GM12891 (cell line): ENCODE measurements around the gene FUNDC1.

Experiments
- DNase-seq: peaks from one replicate; pipeline ENCODE4 v3.0.0; 2011; ENCODE audit warnings: low spot score; ENCODE audit not compliant: insufficient read length
- FAIRE-seq: peaks from 2 replicates; lab custom pipeline; 2011; peaks lifted over from hg19 to GRCh38; lab: Jason Lieb, UNC
- PAX5 ChIP-seq: IDR thresholded peaks from 2 replicates; pipeline ENCODE4 v1.6.1; 2011; ENCODE audit warnings: low read length, moderate library complexity, mild to moderate bottlenecking; ENCODE audit not compliant: insufficient read depth, severe bottlenecking
- POLR2A ChIP-seq: IDR thresholded peaks from 2 replicates; pipeline ENCODE4 v1.6.1; 2011; ENCODE audit warnings: low read depth, low read length, control low read depth
- POLR2AphosphoS5 ChIP-seq: IDR thresholded peaks from 2 replicates; pipeline ENCODE4 v1.6.1; 2011; ENCODE audit warnings: low read depth, low read length, control low read depth
- POU2F2 ChIP-seq: IDR thresholded peaks from 2 replicates; pipeline ENCODE4 v1.6.1; 2011; ENCODE audit warnings: low read depth, mild to moderate bottlenecking, control low read depth, low read length, moderate library complexity
- SPI1 ChIP-seq: IDR thresholded peaks from 2 replicates; pipeline ENCODE4 v1.6.1; 2011; ENCODE audit warnings: low read depth, low read length, control low read depth
- TAF1 ChIP-seq: IDR thresholded peaks from 2 replicates; pipeline ENCODE4 v1.6.1; 2011; ENCODE audit warnings: low read depth, low read length, control low read depth

Gene FUNDC1

DNA sequence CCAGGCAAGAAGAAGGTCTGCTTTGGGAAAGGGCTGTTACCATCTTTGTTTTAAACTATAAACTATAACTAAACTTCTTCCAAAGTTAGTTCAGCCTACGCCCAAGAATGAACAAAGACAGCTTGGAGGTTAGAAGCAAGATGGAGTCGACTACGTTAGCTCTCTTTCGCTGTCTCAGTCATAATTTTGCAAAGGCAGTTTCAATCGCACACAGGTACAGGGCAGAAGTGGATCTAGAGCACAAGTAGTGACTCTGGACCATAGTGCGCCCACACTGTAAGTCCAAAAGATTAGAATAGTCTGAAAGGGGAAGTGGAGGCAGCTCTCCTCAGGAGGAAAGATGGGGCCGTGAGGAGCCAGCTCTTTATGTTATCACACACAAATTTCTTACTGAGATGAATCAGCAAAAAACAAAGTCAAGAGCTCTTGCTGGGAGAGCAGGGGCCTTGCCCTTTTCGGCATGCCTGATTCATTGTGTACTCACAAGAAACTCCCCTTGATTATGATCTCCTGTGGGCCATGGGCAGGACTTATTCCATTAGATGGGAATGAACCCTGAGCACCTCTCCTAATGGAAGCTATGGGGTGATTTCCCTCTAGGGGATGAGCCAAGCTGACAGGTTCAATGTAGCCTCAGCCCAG, 58.6 kb downstream of the FUNDC1 start:
- DNase-seq = no peak
- no peak for TF ChIP-seq POLR2AphosphoS5
- TF ChIP-seq TAF1 = no peak
- TF ChIP-seq POU2F2 = no peak
- TF ChIP-seq PAX5 = no peak
- TF ChIP-seq SPI1 = no peak
- TF ChIP-seq POLR2A = no peak
- FAIRE-seq = no peak

DNA sequence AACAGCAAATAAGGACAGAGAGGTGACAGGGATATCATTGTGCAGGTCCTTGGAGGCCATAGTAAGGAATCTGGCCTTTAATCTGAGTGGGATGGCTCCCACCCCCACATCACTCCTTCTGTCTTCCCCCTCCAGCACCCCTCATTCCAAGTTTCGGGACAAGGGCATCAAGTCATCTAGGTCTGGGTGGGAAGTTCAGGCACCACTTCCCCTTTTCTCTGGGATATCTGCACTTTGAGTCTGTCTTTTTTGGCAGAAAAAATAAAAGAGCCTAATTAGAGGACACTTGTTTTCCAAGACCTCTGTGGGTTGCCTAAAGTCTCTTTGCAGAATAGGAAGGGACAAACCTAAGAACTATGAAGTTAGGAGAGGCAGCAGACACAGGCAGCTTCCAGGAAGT, 60.1 kb downstream of the FUNDC1 start:
- DNase-seq (no peak), FAIRE-seq (no peak)
- no peak for TF ChIP-seq SPI1
- TF ChIP-seq PAX5 = no peak
- no peak for TF ChIP-seq TAF1
- TF ChIP-seq POLR2AphosphoS5 = no peak
- no peak for TF ChIP-seq POU2F2
- TF ChIP-seq POLR2A = no peak

- no peak for FAIRE-seq
- no peak for TF ChIP-seq TAF1
- DNase-seq = no peak
Observed at GRCh38 chrX:44480591-44480990, 62.1 kb downstream of the FUNDC1 start.

DNA sequence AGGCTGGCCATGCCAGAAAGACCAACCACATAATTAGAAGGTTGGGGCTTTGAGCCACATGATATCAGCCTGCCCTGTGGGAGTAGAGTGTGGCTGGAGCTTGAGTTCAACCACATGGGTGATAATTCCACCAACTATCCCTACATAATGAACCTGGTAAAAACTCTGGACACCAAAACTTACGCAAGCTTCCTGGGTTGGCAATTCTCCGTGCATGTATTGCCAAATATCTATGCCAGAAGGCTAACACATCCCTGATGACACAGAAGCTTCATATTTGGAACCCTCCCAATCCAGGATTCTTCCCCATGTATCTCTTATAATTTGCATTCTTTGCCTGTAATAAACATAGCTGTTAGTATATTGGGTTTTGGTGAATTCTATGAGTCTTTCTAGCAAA, 68.2 kb downstream of the FUNDC1 start:
- no peak for FAIRE-seq
- TF ChIP-seq SPI1 = no peak
- TF ChIP-seq TAF1 = no peak
- no peak for TF ChIP-seq POU2F2
- TF ChIP-seq PAX5 = no peak
- TF ChIP-seq POLR2A = no peak
- TF ChIP-seq POLR2AphosphoS5 = no peak
- DNase-seq = no peak
